ENCODE measurements around the gene LAMB3.

DNA sequence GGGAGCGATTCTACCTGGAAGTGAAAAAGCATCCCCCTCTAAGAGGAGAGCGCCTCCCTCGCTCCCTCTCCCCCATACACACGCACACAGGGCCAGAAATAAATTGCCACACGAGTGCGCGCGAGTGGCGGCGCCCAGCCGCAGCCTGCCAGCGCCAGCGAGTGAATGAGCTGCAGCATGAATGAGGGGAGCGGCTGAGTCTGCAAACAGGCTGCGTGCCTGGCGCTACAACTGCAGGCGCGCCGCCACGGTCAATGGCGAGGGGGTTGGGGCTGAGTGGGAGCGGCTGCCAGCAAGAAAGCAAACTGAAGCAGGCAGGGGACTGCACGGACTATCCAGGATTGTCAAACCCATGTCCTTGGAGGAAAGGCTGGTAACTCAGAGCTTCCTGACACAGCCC lies 66.6 kb downstream of the LAMB3 start:
- no peak for TF ChIP-seq POLR2AphosphoS5 (IDR thresholded peaks at IDR 0.05; ENCODE audit: low read depth, low read length)
- TF ChIP-seq, protein P1, sequence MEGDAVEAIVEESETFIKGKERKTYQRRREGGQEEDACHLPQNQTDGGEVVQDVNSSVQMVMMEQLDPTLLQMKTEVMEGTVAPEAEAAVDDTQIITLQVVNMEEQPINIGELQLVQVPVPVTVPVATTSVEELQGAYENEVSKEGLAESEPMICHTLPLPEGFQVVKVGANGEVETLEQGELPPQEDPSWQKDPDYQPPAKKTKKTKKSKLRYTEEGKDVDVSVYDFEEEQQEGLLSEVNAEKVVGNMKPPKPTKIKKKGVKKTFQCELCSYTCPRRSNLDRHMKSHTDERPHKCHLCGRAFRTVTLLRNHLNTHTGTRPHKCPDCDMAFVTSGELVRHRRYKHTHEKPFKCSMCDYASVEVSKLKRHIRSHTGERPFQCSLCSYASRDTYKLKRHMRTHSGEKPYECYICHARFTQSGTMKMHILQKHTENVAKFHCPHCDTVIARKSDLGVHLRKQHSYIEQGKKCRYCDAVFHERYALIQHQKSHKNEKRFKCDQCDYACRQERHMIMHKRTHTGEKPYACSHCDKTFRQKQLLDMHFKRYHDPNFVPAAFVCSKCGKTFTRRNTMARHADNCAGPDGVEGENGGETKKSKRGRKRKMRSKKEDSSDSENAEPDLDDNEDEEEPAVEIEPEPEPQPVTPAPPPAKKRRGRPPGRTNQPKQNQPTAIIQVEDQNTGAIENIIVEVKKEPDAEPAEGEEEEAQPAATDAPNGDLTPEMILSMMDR (IDR thresholded peaks at IDR 0.05 in 2 of 3, conservative IDR thresholded peaks at IDR 0.05 in 1 of 3; ENCODE audit: borderline replicate concordance in 1 of 3, insufficient read depth in 1 of 3, low read depth in 2 of 3, low read length in 2 of 3) = no peak
- no peak for TF ChIP-seq POLR2A (IDR thresholded peaks at IDR 0.05; ENCODE audit: borderline replicate concordance, extremely low read depth, insufficient read depth, insufficient read length)
- TF ChIP-seq EZH2 (IDR thresholded peaks at IDR 0.05) = no peak
- no peak for TF ChIP-seq EZH2phosphoT487 (IDR thresholded peaks at IDR 0.05; ENCODE audit: borderline replicate concordance)
- no peak for TF ChIP-seq ZFX (IDR thresholded peaks at IDR 0.05)
- TF ChIP-seq SRF (IDR thresholded peaks at IDR 0.05; ENCODE audit: low read depth) = no peak
